ENCODE data around the gene TRMT6.

GRCh38 chr20:5990946-5991345, 40.6 kb upstream of the TRMT6 start:
- TF ChIP-seq CTCF (conservative IDR thresholded peaks at IDR 0.05) (no peak), EZH2 (IDR thresholded peaks at IDR 0.05; ENCODE audit: low read depth) (no peak)

All from PC-9 (cell line).